ENCODE measurements around the gene MCOLN1.
"Not testable (repeated sequence)": the region's sequence is repeated elsewhere in the genome, so short reads cannot be mapped to it uniquely, and the experiment has no call there.

Gene MCOLN1

GRCh38 chr19:7524992-7525739 is 2.7 kb downstream of the MCOLN1 start:
- DNase-seq (ENCODE audit: low spot score): no peak

- DNase-seq (ENCODE audit: low spot score): no peak
These were observed 3.9 kb downstream of the MCOLN1 start for GRCh38 chr19:7526059-7526929.

- no peak for DNase-seq (ENCODE audit: low spot score)
These were observed 5.2 kb downstream of the MCOLN1 start for GRCh38 chr19:7527516-7528191.

DNA sequence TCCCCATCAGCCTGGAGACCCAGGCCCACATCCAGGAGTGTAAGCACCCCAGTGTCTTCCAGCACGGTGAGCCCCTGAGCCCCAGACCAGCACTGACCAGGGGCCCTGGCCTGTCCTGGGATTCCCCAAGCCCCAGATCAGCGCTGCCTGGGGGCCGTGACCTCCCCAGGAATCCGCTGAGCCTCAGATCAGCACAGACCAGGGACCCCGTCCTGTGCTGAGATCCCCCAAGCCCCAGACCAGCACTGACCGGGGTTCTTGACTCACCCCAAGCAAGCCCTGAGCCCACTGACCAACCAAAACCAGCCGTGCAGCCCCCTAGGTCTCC is 5.7 kb downstream of the MCOLN1 start:
- no peak for DNase-seq (ENCODE audit: low spot score)

DNA sequence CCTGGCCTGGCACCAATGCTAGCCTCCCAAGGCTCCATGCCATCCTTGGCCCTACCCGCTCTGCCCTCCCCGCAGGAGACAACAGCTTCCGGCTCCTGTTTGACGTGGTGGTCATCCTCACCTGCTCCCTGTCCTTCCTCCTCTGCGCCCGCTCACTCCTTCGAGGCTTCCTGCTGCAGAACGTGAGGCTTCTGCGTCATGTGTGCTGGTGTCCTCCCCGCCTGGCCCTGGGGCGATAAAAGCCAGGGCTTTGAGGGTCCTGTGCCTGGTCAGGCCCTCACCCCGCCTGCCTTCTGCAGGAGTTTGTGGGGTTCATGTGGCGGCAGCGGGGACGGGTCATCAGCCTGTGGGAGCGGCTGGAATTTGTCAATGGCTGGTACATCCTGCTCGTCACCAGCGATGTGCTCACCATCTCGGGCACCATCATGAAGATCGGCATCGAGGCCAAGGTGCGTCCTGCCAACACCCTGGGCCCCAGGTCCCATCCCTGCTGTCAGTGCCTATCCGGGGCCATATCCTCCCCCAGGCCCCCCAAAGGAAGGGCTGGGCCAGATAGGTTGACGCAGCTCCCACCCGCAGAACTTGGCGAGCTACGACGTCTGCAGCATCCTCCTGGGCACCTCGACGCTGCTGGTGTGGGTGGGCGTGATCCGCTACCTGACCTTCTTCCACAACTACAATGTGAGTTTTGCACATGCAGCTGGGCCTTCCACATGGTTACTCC is 6.3 kb downstream of the MCOLN1 start:
- no peak for DNase-seq (ENCODE audit: low spot score)

DNA sequence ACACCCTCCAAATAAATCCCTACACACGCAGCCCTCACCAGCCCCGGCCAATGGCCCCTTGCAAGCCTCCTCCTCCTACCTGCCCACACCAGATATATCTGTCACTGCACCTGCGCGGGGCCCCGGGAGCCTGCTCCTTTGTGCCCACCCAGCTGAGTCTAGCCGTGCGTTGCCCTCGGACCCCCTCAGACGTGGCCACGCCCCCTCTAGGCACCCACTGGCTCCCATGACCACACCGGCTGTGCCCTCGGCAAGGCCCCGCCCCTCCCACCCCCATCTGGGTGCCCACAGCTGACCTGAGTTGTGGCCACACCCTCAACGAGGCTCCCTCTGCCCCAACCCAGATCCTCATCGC is 6.8 kb downstream of the MCOLN1 start:
- DNase-seq (ENCODE audit: low spot score): no peak

GRCh38 chr19:7529610-7530490 is 7.4 kb downstream of the MCOLN1 start:
- DNase-seq (ENCODE audit: low spot score): no peak

- DNase-seq (ENCODE audit: low spot score): no peak
These were observed 11.0 kb downstream of the MCOLN1 start for GRCh38 chr19:7533281-7533885.

- peak; percentile 88 for DNase-seq (ENCODE audit: low spot score)
These were observed 11.6 kb downstream of the MCOLN1 start for GRCh38 chr19:7533925-7534480.

GRCh38 chr19:7534531-7535046 is 12.2 kb downstream of the MCOLN1 start:
- peak; percentile 18 for DNase-seq (ENCODE audit: low spot score)

- DNase-seq (ENCODE audit: low spot score): peak; percentile 90
These were observed 12.9 kb downstream of the MCOLN1 start, which contains the start of gene PNPLA6 for GRCh38 chr19:7535047-7535997. PNPLA6 (plus strand) TSS chr19:7535717; CDS start chr19:7535789, 72 bp downstream.

- DNase-seq (ENCODE audit: low spot score): no peak
These were observed 13.7 kb downstream of the MCOLN1 start for GRCh38 chr19:7535998-7536695.

DNA sequence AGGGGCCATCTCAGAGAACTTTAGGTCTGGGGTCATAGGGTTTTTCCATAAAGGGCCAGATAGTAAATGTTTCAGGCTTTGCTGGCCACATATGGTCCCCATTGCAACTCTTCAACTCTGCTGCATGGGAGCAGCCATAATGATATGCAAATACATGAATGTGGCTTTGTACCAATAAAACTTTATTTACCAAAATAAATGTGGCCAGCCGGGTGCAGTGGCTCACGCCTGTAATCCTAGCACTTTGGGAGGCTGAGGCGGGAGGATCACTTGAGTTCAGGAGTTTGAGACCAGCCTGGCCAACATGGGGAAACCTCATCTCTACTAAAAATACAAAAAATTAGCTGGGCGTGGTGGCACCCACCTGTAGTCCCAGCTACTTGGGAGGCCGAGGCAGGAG is 16.6 kb downstream of the MCOLN1 start:
- DNase-seq (ENCODE audit: low spot score): not testable (repeated sequence)

DNA sequence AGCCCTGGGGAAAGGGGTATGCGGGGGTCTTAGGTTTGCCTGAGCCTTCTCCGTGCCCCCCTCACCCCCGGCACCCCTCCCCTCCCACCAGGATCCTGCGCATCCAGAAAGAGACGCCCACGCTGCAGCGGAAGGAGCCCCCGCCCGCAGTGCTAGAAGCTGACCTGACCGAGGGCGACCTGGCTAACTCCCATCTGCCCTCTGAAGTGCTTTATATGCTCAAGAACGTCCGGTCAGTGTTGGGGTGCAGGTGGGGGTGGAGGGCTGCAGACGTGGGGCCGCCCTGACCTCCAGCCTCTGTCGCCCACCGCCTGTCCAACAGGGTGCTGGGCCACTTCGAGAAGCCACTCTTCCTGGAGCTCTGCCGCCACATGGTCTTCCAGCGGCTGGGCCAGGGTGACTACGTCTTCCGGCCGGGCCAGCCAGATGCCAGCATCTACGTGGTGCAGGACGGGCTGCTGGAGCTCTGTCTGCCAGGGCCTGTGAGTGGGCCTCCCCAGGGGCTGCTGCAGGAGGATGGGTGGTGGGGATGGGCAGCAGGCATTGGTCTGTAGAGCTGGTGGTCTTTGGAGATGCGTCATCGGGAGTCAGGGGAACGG is 17.5 kb downstream of the MCOLN1 start:
- DNase-seq (ENCODE audit: low spot score): no peak

DNA sequence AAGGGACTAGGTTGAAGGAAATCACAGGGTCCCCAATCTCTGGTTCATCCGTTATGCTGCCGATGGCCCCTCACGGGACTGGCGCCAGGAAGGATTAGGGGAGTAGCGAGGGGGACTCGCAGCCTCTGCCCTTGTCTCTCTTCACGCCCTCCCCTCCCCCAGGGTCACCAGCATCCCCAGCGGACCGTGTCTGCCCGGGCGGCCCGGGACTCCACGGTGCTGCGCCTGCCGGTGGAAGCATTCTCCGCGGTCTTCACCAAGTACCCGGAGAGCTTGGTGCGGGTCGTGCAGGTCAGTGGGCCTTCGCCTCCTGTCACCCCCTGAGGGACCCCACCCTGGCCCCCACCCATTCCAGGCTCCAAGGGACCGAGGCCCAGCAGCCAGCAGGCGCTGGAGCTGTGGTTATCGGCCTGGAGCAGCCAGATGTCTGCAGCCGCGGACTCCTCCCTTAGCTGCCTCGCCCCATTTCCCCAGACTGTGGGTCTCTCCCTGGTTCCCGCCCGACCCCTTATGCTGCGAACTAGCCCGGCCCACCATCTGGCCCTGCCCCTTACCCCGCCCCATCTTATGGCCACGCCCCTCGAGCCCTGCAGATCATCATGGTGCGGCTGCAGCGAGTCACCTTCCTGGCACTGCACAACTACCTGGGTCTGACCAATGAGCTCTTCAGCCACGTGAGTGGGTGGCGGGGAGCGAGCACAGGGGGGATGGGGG is 18.5 kb downstream of the MCOLN1 start:
- no peak for DNase-seq (ENCODE audit: low spot score)

DNA sequence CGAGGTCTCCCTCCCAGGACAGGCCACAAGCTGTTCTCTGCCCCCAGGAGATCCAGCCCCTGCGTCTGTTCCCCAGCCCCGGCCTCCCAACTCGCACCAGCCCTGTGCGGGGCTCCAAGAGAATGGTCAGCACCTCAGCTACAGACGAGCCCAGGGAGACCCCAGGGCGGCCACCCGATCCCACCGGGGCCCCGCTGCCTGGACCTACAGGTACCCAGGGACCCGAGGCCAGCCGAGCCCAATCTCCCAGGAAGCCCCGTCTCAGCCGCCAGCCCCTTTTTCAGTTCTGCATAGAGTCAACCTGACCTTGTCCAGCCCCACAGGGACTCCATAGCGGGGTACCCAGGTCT is 19.0 kb downstream of the MCOLN1 start:
- DNase-seq (ENCODE audit: low spot score): no peak

- no peak for DNase-seq (ENCODE audit: low spot score)
These were observed 19.5 kb downstream of the MCOLN1 start for GRCh38 chr19:7541828-7542443.

Measured in CD4-positive, alpha-beta T cell treated with Interleukin-2 at 100 ng/mL for 4 hours (primary cell).